Urinary bladder (tissue), 4 donors: Measurements from ENCODE around the gene MEP1B. TPM values are rescaled to one million over a fixed set of nuclear protein-coding genes. Genes with fewer than 3 reads are reported as not detected.
"Not testable (repeated sequence)": the region's sequence is repeated elsewhere in the genome, so short reads cannot be mapped to it uniquely, and the experiment has no call there.

Experiments
- DNase-seq: peaks from one replicate; pipeline ENCODE4 v3.0.0-alpha.2; 2015; ENCODE audit errors: extremely low spot score
- H3K27ac ChIP-seq: one replicate; pipeline ENCODE4 v1.5.1; 2013; ENCODE audit warnings: low read depth, mild to moderate bottlenecking, moderate library complexity
- H3K36me3 ChIP-seq: one replicate; pipeline ENCODE4 v1.6.1; 2013; ENCODE audit warnings: mild to moderate bottlenecking, moderate library complexity; ENCODE audit not compliant: insufficient read depth
- H3K4me1 ChIP-seq: one replicate; pipeline ENCODE4 v1.6.1; 2013; ENCODE audit warnings: mild to moderate bottlenecking, moderate library complexity; ENCODE audit not compliant: insufficient read depth
- H3K4me3 ChIP-seq: one replicate; pipeline ENCODE4 v1.5.1; 2013; ENCODE audit warnings: low read depth, low read length
- WGBS: extraction: QIAGEN DNeasy Blood & Tissue Kit; methylation state at CpG from one replicate; pipeline ENCODE4 v1.1.7; 2013; 5-methylcytosine and 5-hydroxymethylcytosine counted together
- polyA plus RNA-seq: library from polyadenylated mRNA; stranded (reverse); fragments of 200-250 nt; gene quantifications from one replicate; pipeline ENCODE4 v1.2.3, GENCODE V29; 2013
- total RNA-seq: library from RNA; depleted of rRNA; stranded (reverse); fragments of >200 nt; gene quantifications from one replicate; pipeline ENCODE4 v1.2.3, GENCODE V29; 2014
- donor health status: healthy with polysubstance abuse.
- donor health status: healthy.

The MEP1B gene
- total and polyA plus RNA-seq, 2 donors = 0.11 TPM; not detected in 1

GRCh38 chr18:32183503-32183902 is 6.3 kb upstream of the MEP1B start:
- Histone ChIP-seq H3K4me1 (peaks cover 1% of the 10 kb centered on the region), H3K36me3 (no peaks in the 10 kb centered on the region), H3K27ac (no peak overlapping the region), H3K4me3 (no peak overlapping the region)
- DNase-seq = no peak

- H3K27ac ChIP-seq = no peak overlapping the region
- H3K4me1 ChIP-seq = no peaks in the 10 kb centered on the region
- no peaks in the 10 kb centered on the region for H3K36me3 ChIP-seq
- no peak for DNase-seq
- H3K4me3 ChIP-seq = no peak overlapping the region
- WGBS = 54% methylated on average over 2 of the region's 2 CpGs
Measured at GRCh38 chr18:32190209-32190608, 370 bp downstream of the MEP1B start.

GRCh38 chr18:32195881-32196815 is 6.3 kb downstream of the MEP1B start:
- Histone ChIP-seq H3K4me1 (no peaks in the 10 kb centered on the region), H3K36me3 (no peaks in the 10 kb centered on the region), H3K4me3 (no peak overlapping the region), H3K27ac (no peak overlapping the region)
- no peak for DNase-seq
- WGBS = 96% methylated on average over 32 of the region's 32 CpGs

- no peak overlapping the region for H3K4me3 ChIP-seq
- no peak overlapping the region for H3K27ac ChIP-seq
- H3K36me3 ChIP-seq = no peaks in the 10 kb centered on the region
- no peak for DNase-seq
- 33% methylated on average over 2 of the region's 2 CpGs for WGBS
- no peaks in the 10 kb centered on the region for H3K4me1 ChIP-seq
Measured at GRCh38 chr18:32200766-32201165, 10.9 kb downstream of the MEP1B start.

GRCh38 chr18:32201948-32202672 is 12.3 kb downstream of the MEP1B start:
- Histone ChIP-seq H3K4me1 (no peaks in the 10 kb centered on the region), H3K36me3 (no peaks in the 10 kb centered on the region), H3K27ac (no peak overlapping the region), H3K4me3 (no peak overlapping the region)
- no peak for DNase-seq
- WGBS = 81% methylated on average over 3 of the region's 3 CpGs

- DNase-seq = no peak
- Histone ChIP-seq H3K36me3 (no peaks in the 10 kb centered on the region), H3K4me3 (no peak overlapping the region), H3K4me1 (no peaks in the 10 kb centered on the region), H3K27ac (no peak overlapping the region)
- WGBS = 49% methylated on average over 2 of the region's 2 CpGs
Measured at GRCh38 chr18:32208023-32208422, 18.2 kb downstream of the MEP1B start.

GRCh38 chr18:32208577-32208976 is 18.7 kb downstream of the MEP1B start:
- Histone ChIP-seq H3K4me1 (no peaks in the 10 kb centered on the region), H3K36me3 (no peaks in the 10 kb centered on the region), H3K27ac (no peak overlapping the region), H3K4me3 (no peak overlapping the region)
- WGBS = 89% methylated on average over 3 of the region's 3 CpGs
- DNase-seq = no peak

- no peak for DNase-seq
- H3K4me1 ChIP-seq = no peaks in the 10 kb centered on the region
- 52% methylated on average over 10 of the region's 10 CpGs for WGBS
- H3K27ac ChIP-seq = no peak overlapping the region
- H3K4me3 ChIP-seq = no peak overlapping the region
- H3K36me3 ChIP-seq = no peaks in the 10 kb centered on the region
Measured at GRCh38 chr18:32209685-32210445, 20.0 kb downstream of the MEP1B start.

- Histone ChIP-seq H3K4me1 (no peaks in the 10 kb centered on the region), H3K36me3 (no peaks in the 10 kb centered on the region), H3K27ac (no peak overlapping the region), H3K4me3 (no peak overlapping the region)
- 88% methylated on average over 2 of the region's 2 CpGs for WGBS
- no peak for DNase-seq
Measured at GRCh38 chr18:32213693-32214092, 23.9 kb downstream of the MEP1B start.

- 95% methylated on average over 2 of the region's 2 CpGs for WGBS
- no peak overlapping the region for H3K4me3 ChIP-seq
- no peak for DNase-seq
Measured at GRCh38 chr18:32216390-32216789, 26.6 kb downstream of the MEP1B start.

GRCh38 chr18:32219431-32220018 is 29.7 kb downstream of the MEP1B start:
- no peak overlapping the region for H3K27ac ChIP-seq
- H3K36me3 ChIP-seq = no peaks in the 10 kb centered on the region
- WGBS = 67% methylated on average over 3 of the region's 3 CpGs
- no peak overlapping the region for H3K4me3 ChIP-seq
- no peaks in the 10 kb centered on the region for H3K4me1 ChIP-seq
- DNase-seq = no peak

More at GRCh38 chr18:32216390-32216789, 26.6 kb downstream of the MEP1B start:
- H3K27ac ChIP-seq = no peak overlapping the region
- H3K36me3 ChIP-seq = no peaks in the 10 kb centered on the region
- H3K4me1 ChIP-seq = no peaks in the 10 kb centered on the region

- not testable (repeated sequence) for H3K27ac ChIP-seq, H3K4me1 ChIP-seq, DNase-seq, H3K36me3 ChIP-seq, H3K4me3 ChIP-seq
- WGBS = 96% methylated on average over 15 of the region's 15 CpGs
Measured at GRCh38 chr18:32233348-32233747, 43.5 kb downstream of the MEP1B start.

- Histone ChIP-seq H3K27ac (no peak overlapping the region), H3K36me3 (no peaks in the 10 kb centered on the region), H3K4me1 (no peaks in the 10 kb centered on the region), H3K4me3 (no peak overlapping the region)
- no peak for DNase-seq
- 68% methylated on average over 3 of the region's 3 CpGs for WGBS
Measured at GRCh38 chr18:32237049-32237448, 47.2 kb downstream of the MEP1B start.
